T follicular helper cell (primary cell): ENCODE data around the gene BTBD6.

Experiments
- DNase-seq: peaks from one replicate; pipeline ENCODE4 v3.0.0-alpha.2; 2020; ENCODE audit warnings: low read depth

Gene BTBD6

DNA sequence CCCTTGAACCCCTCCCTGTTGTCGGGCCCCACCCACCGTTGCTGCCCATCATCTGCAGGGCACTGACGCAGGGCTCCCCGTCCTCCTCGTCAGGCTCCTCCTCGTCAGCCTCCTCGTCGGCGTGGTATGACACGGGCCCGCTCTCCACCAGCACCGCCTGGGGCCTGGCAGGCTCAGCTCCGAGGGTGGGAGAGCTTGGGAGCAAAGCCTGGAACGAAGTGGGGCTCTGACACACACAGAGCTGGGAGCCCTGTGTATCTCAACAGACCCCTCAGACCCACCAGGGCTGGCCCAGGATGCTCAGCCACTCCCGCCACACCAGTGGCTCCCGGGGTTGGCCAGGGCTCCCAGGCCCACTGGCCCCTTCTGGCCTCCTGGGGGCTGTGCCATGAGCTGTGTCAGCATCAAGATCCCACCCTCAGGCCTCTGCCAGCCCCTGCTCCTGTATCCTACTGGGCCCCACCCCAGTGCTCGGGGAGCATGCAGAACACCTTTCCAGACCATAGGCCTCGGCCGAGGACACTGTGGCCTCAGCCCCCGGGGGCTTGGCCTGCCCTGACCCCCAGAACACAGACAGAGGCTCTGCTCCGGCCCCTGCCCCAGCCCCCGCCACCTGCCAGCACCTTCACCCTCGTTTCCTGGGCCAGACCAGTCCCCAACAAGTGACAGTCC, 37.1 kb upstream of the BTBD6 start:
- DNase-seq, result no peak

DNA sequence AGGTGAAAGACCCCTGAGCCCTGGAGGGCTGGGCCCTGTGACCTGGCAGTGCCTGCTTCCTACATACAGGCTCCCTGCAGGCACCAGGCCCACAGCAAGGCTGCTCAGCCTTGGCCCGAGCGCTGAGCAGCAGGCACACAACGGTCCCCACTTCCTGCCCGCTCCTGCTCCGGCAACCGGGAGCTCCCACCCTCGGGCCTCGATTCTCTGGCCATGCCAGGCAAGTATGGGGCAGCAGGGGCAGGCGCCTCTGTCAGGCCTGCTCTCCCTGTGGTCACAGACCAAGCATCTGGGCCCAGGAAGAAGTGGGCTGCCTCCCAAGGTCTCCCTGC, 36.6 kb upstream of the BTBD6 start:
- DNase-seq, result no peak

- DNase-seq, result no peak
Measured at GRCh38 chr14:105212541-105213300, 35.6 kb upstream of the BTBD6 start.

DNA sequence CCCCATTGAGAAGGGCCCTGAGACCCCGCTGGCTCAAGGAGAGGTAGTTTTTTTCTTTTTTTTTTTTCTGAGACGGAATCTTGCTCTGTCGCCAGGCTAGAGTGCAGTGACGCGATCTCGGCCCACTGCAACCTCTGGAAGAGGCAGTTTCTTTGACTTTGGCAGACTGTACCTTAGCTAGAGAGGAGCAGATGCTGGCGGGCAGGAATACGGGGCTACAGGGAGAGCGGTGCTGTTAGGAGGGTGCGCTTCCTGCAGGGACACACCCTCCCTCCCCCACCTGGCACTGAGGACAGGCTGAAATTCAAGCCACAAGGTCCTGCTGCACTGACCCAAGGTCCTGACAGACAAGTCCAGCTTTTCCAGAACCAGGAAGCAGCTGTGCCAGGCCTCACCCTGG, 35.0 kb upstream of the BTBD6 start:
- DNase-seq, result no peak

DNA sequence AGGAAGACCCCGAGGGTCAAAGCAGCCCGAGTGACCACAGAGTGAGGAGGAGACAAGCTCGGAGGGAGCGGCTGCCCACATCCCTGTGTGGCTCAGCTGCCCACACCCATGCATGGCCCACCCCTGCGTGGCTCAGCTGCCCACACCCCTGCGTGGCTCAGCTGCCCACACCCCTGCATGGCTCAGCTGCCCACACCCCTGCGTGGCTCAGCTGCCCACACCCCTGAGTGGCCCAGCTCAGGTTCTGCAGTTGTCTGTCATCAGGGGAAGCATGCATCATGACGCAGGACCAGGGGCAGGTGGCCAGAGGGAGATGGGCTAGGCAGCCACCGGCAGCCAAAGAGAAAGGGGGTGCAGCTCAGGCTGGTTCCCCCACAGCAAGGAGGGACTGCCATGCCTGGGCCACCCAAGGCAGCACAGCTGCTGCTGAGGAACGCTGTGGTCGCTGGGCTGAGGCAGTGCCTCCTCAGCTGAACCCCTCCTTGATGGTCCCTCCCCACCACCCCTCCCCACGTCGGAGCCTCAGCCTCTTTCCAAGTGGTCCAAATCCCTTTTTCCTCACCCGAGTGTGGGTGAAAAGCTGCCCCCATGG, 33.9 kb upstream of the BTBD6 start:
- no peak for DNase-seq

GRCh38 chr14:105215602-105216001, 32.7 kb upstream of the BTBD6 start:
- DNase-seq, result no peak

GRCh38 chr14:105216490-105217247, 31.7 kb upstream of the BTBD6 start:
- DNase-seq, result no peak

DNA sequence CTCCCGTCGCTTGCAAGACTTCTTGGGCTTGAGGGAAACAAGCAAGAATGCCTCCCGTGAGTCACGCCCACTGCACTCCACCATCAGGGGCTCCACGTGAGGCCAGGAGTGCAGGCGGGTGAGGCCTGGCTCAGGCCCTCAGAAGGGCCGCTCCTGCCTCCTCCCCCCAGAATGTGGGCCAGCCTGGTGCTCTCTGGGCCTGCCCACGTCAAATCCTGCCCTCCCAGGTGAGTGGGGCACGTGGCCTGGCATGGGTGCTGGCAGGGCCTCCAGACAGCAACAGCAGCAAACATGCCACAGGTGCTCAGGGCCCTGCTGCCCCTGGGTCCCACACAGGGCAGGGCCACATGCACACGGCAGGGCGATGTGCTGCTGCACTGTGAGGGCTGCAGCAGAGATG, 30.6 kb upstream of the BTBD6 start:
- DNase-seq, result no peak

DNA sequence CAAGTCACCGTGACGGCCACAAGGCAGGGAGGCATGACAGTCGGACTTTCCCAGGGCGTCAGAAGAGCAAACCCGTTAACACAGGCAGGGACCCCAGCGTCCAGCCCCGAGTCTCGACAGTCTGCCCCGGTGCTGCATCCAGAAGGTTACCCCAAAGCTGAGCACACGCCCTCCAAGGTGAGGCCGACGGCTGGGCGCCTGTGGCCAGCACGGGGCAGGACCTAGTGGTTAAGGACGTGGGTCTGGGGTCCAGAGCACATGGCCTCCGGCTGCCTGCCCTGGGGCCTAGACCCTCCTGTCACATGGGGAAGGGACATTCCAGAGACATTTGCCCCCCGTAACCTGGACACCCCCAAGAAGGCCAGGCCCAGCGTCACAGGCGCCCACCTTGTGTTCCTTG, 29.7 kb upstream of the BTBD6 start:
- no peak for DNase-seq

GRCh38 chr14:105219043-105219612, 29.2 kb upstream of the BTBD6 start:
- no peak for DNase-seq

DNA sequence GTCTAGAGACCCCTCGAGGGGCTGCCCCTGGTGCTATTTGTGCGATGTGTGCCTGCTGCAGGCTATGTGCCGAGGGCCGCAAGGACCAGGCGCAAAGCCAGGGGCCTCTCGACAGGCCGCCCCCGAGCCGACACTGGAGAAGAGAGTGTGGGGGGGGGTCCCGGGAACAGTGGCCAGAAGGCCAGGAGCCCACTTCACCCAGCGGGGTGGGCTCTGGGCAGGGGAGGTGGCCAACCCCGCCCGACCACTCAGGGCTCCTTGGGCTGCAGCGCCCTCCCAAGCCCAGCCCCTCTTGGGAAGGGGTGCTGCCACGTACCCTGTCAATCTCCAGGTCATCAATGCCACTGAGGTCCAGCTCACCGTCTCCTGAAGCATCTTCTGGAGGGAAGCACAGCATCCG, 28.6 kb upstream of the BTBD6 start:
- no peak for DNase-seq

DNA sequence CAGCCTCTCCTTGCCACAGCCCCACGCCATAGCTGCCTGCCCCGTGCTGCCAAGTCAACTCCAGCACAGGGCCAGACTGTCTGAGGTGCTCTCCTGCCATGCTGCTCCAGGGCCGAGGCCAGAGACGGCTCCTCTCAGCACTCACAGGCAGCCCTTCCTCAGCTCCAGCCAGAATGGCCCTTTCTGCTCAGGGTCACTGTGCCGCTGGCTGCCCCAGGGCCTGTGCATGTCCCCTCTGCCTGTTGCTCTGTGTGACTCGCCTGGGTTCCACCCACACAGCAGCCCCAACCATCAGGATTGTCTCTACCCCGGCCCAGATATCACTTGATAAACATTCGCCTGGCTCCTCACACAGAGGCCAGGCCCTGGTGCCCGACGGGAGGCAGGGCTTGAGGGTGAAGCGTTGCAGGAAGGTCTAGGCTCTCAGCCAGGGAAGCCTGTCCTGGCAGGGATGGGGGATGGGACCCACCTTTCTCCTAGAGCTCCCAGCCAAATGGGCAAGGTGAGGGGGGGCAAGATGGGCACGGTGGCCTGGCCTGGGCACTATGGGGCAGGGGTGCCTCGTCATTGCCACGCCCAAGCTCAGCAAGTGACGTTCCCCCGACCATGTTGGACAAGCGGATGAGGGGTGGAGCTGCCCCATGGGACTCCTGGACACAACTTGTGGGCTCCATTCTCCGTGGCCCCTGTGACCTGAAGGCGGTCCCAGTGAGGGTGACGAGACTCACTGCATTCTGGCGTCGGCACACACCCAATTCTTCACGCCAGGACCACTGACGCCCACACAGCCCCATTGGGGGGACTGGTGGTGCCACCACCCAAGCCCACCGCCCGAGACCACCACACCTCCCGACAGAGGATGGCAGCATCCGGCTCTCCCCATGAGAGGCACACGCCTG, 27.4 kb upstream of the BTBD6 start:
- no peak for DNase-seq

DNA sequence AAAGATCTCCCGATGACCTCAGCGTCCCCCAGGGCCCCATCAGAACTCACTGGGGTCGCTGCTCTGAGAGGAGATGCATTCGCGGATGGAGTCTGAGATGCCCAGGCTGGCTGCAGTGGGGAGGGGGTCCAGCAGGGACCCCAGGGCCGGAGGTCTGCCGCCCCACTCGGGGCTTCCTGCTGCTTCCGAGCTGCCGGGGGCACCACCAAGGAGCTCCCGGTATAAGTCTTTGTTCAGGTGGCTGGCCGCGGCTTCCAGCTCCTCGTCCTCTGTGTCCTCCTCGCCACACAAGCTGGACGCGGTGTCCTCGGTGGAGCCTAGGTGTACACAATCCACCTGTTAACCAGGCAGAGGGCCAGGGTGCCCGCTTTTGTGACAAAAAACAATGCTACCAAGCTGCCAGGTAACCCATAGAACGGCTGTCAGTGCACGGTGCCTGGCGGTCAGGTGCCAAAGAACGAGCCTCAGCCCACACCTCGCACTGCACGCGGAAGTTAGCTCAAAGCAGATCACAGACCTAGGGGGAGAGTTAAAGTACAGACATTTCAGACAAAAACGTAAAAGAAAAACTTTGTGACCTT, 26.6 kb upstream of the BTBD6 start:
- no peak for DNase-seq

DNA sequence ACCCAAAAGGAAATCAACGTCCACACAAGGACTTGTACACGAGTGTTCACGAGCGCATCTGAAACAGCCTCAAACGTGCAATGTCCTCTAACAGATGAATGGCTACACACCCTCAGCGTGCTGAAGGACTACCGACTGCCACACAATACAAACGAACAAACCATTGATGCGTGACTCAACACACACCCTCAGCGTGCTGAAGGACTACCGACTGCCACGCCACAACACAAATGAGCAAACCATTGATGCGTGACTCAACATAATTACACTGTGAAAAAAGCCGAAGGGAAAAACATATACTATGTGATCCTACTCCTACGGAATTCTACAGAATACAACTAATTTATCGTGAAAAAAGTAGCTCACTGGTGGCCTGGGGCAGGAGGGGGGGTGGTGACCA, 25.1 kb upstream of the BTBD6 start:
- DNase-seq, result no peak

GRCh38 chr14:105223770-105224544, 24.4 kb upstream of the BTBD6 start:
- DNase-seq, result no peak

DNA sequence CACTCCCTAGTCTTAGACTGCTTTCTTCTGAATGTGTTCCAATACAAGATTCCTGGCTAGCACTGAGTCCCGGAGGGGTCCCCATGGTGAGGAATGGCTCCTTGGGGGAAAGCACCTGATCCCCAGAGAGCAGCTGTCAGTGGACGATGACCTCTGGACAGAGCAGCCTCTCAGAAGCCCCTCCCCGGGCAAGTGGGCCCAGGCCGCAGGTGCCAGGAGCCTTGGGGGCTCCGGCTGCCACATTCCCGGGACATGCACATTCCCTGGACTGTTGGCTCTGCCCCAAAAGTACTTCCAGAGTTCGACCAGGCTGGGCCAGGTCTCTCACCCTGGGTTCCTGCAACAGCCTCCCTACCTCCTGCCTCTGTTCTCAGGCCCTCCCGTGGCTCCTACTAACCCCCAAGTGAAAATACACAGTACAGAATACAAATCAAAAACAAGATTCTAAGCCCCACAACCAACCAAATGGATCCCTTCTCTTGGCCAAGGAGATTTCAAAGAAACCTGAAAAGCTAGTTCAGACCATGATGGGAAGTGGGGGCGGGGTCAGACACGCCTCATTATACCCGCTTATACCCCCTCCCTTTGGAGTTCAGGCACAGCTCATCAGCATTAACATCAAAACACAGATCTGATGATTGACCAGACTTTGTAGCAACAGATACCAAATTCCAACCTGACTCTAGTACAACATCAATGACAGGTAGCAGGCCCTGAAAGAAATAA, 23.3 kb upstream of the BTBD6 start:
- no peak for DNase-seq

GRCh38 chr14:105226198-105226597, 22.1 kb upstream of the BTBD6 start:
- no peak for DNase-seq

GRCh38 chr14:105227346-105227745, 21.0 kb upstream of the BTBD6 start:
- no peak for DNase-seq

GRCh38 chr14:105228562-105228961, 19.8 kb upstream of the BTBD6 start:
- DNase-seq, result no peak
